Smooth muscle cell of the brain vasculature (primary cell): ENCODE results near the gene ST6GALNAC3.

Experiments
- DNase-seq: peaks from one replicate; pipeline ENCODE4 v3.0.0-alpha.2; 2012; ENCODE audit warnings: low read depth, low spot score

ST6GALNAC3 gene

GRCh38 chr1:76501586-76502219, 427.2 kb downstream of the ST6GALNAC3 start:
- no peak for DNase-seq

GRCh38 chr1:76503100-76503499, 428.6 kb downstream of the ST6GALNAC3 start:
- DNase-seq: no peak

GRCh38 chr1:76503736-76504135, 429.2 kb downstream of the ST6GALNAC3 start:
- no peak for DNase-seq

- DNase-seq: no peak
Measured at GRCh38 chr1:76507376-76507775, 432.8 kb downstream of the ST6GALNAC3 start.

- DNase-seq: no peak
Measured at GRCh38 chr1:76508871-76509270, 434.3 kb downstream of the ST6GALNAC3 start.

- DNase-seq: no peak
Measured at GRCh38 chr1:76510672-76511557, 436.4 kb downstream of the ST6GALNAC3 start.

GRCh38 chr1:76511558-76512179, 437.1 kb downstream of the ST6GALNAC3 start:
- no peak for DNase-seq

- DNase-seq: no peak
Measured at GRCh38 chr1:76530953-76531352, 456.4 kb downstream of the ST6GALNAC3 start.

GRCh38 chr1:76541618-76542017, 467.1 kb downstream of the ST6GALNAC3 start:
- DNase-seq: no peak

- DNase-seq: no peak
Measured at GRCh38 chr1:76542359-76542758, 467.8 kb downstream of the ST6GALNAC3 start.

GRCh38 chr1:76543495-76543894, 468.9 kb downstream of the ST6GALNAC3 start:
- DNase-seq: no peak

- no peak for DNase-seq
Measured at GRCh38 chr1:76546354-76546933, 471.9 kb downstream of the ST6GALNAC3 start.

- DNase-seq: no peak
Measured at GRCh38 chr1:76547916-76548315, 473.4 kb downstream of the ST6GALNAC3 start.

- DNase-seq: no peak
Measured at GRCh38 chr1:76548513-76549100, 474.1 kb downstream of the ST6GALNAC3 start.

GRCh38 chr1:76554283-76554682, 479.7 kb downstream of the ST6GALNAC3 start:
- DNase-seq: no peak

GRCh38 chr1:76562292-76562691, 487.7 kb downstream of the ST6GALNAC3 start:
- no peak for DNase-seq

- DNase-seq: no peak
Measured at GRCh38 chr1:76568573-76569238, 494.2 kb downstream of the ST6GALNAC3 start.

GRCh38 chr1:76571248-76571647, 496.7 kb downstream of the ST6GALNAC3 start:
- no peak for DNase-seq

- DNase-seq: no peak
Measured at GRCh38 chr1:76572229-76572628, 497.7 kb downstream of the ST6GALNAC3 start.

- no peak for DNase-seq
Measured at GRCh38 chr1:76576876-76577524, 502.5 kb downstream of the ST6GALNAC3 start.
